ENCODE data around the gene TET3. TPM values are rescaled to one million over a fixed set of nuclear protein-coding genes. Genes with fewer than 3 reads are reported as not detected.
"Not testable (repeated sequence)": the region's sequence is repeated elsewhere in the genome, so short reads cannot be mapped to it uniquely, and the experiment has no call there.

Gene TET3
- polyA plus RNA-seq, 1 donor (not counting 4 experiments of a cell fraction or from before 2014, with no cell fraction given) = 2.9 TPM

GRCh38 chr2:73938718-73939352 is 45.9 kb upstream of the TET3 start:
- dilution Hi-C loops (cut with MboI; ENCODE audit: extremely low pct_ligation_motif_present, low sequenced_read_pairs) = no loop called here
- TF ChIP-seq CTCF (optimal IDR thresholded peaks at IDR 0.05 in 1 of 3, IDR thresholded peaks at IDR 0.05 in 1 of 3, conservative IDR thresholded peaks at IDR 0.05 in 1 of 3; ENCODE audit: extremely low read depth in 1 of 3, insufficient read depth in 2 of 3, low read length in 3 of 3) (no peak), EZH2 (IDR thresholded peaks at IDR 0.05; ENCODE audit: low read length) (no peak)
- no peak overlapping the region for H2AFZ ChIP-seq (ENCODE audit: control insufficient read depth, low read length)
- H3K9me1 ChIP-seq (ENCODE audit: control insufficient read depth, extremely low read depth, insufficient read depth, low read length) = no peaks in the 10 kb centered on the region
- H3K4me3 ChIP-seq (ENCODE audit: control insufficient read depth in 2 of 3, extremely low read depth in 1 of 3, insufficient read depth in 2 of 3, low read depth in 1 of 3, low read length in 3 of 3) = no peak overlapping the region
- FAIRE-seq (peak; percentile 73), DNase-seq (ENCODE audit: low read depth, low spot score) (no peak)
- H3K36me3 ChIP-seq (ENCODE audit: control insufficient read depth in 2 of 2, extremely low read depth in 1 of 2, insufficient read depth in 2 of 2, low read length in 2 of 2) = peaks cover 3 to 17% of the 10 kb centered on the region in 2 experiments
- H3K4me2 ChIP-seq (ENCODE audit: control insufficient read depth, extremely low read depth, insufficient read depth, low read depth, low read length) = peak overlapping the region; percentile 56
- peak overlapping the region; percentile 43 for H3K9ac ChIP-seq (ENCODE audit: control insufficient read depth, extremely low read depth, insufficient read depth, low read length)
- no peaks in the 10 kb centered on the region for H4K20me1 ChIP-seq (ENCODE audit: control insufficient read depth, extremely low read depth, insufficient read depth, low read length)
- no peaks in the 10 kb centered on the region for H3K9me3 ChIP-seq (ENCODE audit: control insufficient read depth, low read depth, low read length)
- H3K27ac ChIP-seq (ENCODE audit: control insufficient read depth, insufficient read depth, low read length) = peak overlapping the region; percentile 85
- H3K27me3 ChIP-seq (ENCODE audit: control insufficient read depth, extremely low read depth, insufficient read depth, low read length) = no peaks in the 10 kb centered on the region
- peaks cover 64% of the 10 kb centered on the region for H3K79me2 ChIP-seq (ENCODE audit: control insufficient read depth, insufficient read depth, low read length)
- peaks cover 61% of the 10 kb centered on the region for H3K4me1 ChIP-seq (ENCODE audit: control insufficient read depth, extremely low read depth, insufficient read depth, low read length)

GRCh38 chr2:73939419-73939818 is 45.3 kb upstream of the TET3 start:
- peak; percentile 91 for DNase-seq (ENCODE audit: low read depth, low spot score)
- Histone ChIP-seq H3K4me1 (ENCODE audit: control insufficient read depth, extremely low read depth, insufficient read depth, low read length) (peaks cover 61% of the 10 kb centered on the region), H3K9me1 (ENCODE audit: control insufficient read depth, extremely low read depth, insufficient read depth, low read length) (no peaks in the 10 kb centered on the region), H3K36me3 (ENCODE audit: control insufficient read depth in 2 of 2, extremely low read depth in 1 of 2, insufficient read depth in 2 of 2, low read length in 2 of 2) (peaks cover 3 to 18% of the 10 kb centered on the region in 2 experiments), H4K20me1 (ENCODE audit: control insufficient read depth, extremely low read depth, insufficient read depth, low read length) (no peaks in the 10 kb centered on the region), H3K4me2 (ENCODE audit: control insufficient read depth, extremely low read depth, insufficient read depth, low read depth, low read length) (peak overlapping the region; percentile 56), H3K4me3 (ENCODE audit: control insufficient read depth in 2 of 3, extremely low read depth in 1 of 3, insufficient read depth in 2 of 3, low read depth in 1 of 3, low read length in 3 of 3) (no peak overlapping the region), H2AFZ (ENCODE audit: control insufficient read depth, low read length) (no peak overlapping the region), H3K27ac (ENCODE audit: control insufficient read depth, insufficient read depth, low read length) (peak overlapping the region; percentile 85), H3K27me3 (ENCODE audit: control insufficient read depth, extremely low read depth, insufficient read depth, low read length) (no peaks in the 10 kb centered on the region), H3K9me3 (ENCODE audit: control insufficient read depth, low read depth, low read length) (no peaks in the 10 kb centered on the region), H3K79me2 (ENCODE audit: control insufficient read depth, insufficient read depth, low read length) (peaks cover 64% of the 10 kb centered on the region), H3K9ac (ENCODE audit: control insufficient read depth, extremely low read depth, insufficient read depth, low read length) (peak overlapping the region; percentile 20)
- dilution Hi-C loops (cut with MboI; ENCODE audit: extremely low pct_ligation_motif_present, low sequenced_read_pairs) = no loop called here
- FAIRE-seq = peak; percentile 95
- TF ChIP-seq CTCF (optimal IDR thresholded peaks at IDR 0.05 in 1 of 3, IDR thresholded peaks at IDR 0.05 in 1 of 3, conservative IDR thresholded peaks at IDR 0.05 in 1 of 3; ENCODE audit: extremely low read depth in 1 of 3, insufficient read depth in 2 of 3, low read length in 3 of 3) (peak; percentile 24 to 65 (median 37)), EZH2 (IDR thresholded peaks at IDR 0.05; ENCODE audit: low read length) (no peak)

DNA sequence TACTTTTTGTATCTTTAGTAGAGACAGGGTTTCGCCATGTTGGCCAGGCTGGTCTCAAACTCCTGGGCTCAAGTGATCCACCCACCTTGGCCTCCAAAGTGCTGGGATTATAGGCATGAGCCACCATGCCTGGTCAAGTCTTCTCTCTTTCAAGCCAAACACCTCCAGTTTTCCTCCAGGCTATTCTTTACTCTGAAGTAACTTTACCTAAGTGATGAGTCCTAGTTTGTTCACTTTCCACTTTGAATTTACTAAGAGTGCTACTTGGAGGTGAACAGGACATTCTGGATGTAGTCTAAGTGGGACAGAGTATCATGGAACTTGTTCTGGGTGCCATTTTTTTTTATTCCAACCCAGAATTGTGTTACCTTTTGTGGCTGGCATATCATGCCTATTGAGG is 44.6 kb upstream of the TET3 start:
- H3K9me3 ChIP-seq (ENCODE audit: control insufficient read depth, low read depth, low read length); FAIRE-seq; dilution Hi-C loops (cut with MboI; ENCODE audit: extremely low pct_ligation_motif_present, low sequenced_read_pairs); H4K20me1 ChIP-seq (ENCODE audit: control insufficient read depth, extremely low read depth, insufficient read depth, low read length); DNase-seq (ENCODE audit: low read depth, low spot score); H2AFZ ChIP-seq (ENCODE audit: control insufficient read depth, low read length); H3K9me1 ChIP-seq (ENCODE audit: control insufficient read depth, extremely low read depth, insufficient read depth, low read length); H3K27me3 ChIP-seq (ENCODE audit: control insufficient read depth, extremely low read depth, insufficient read depth, low read length): not testable (repeated sequence)
- peak overlapping the region; percentile 56 for H3K4me2 ChIP-seq (ENCODE audit: control insufficient read depth, extremely low read depth, insufficient read depth, low read depth, low read length)
- peaks cover 5 to 24% of the 10 kb centered on the region in 2 experiments for H3K36me3 ChIP-seq (ENCODE audit: control insufficient read depth in 2 of 2, extremely low read depth in 1 of 2, insufficient read depth in 2 of 2, low read length in 2 of 2)
- H3K4me3 ChIP-seq (ENCODE audit: control insufficient read depth in 2 of 3, extremely low read depth in 1 of 3, insufficient read depth in 2 of 3, low read depth in 1 of 3, low read length in 3 of 3) = peak overlapping the region in 1 of 3 experiments; percentile 13
- peak overlapping the region; percentile 20 for H3K9ac ChIP-seq (ENCODE audit: control insufficient read depth, extremely low read depth, insufficient read depth, low read length)
- H3K79me2 ChIP-seq (ENCODE audit: control insufficient read depth, insufficient read depth, low read length) = peaks cover 64% of the 10 kb centered on the region
- H3K27ac ChIP-seq (ENCODE audit: control insufficient read depth, insufficient read depth, low read length) = peak overlapping the region; percentile 85
- peaks cover 59% of the 10 kb centered on the region for H3K4me1 ChIP-seq (ENCODE audit: control insufficient read depth, extremely low read depth, insufficient read depth, low read length)

Data from keratinocyte (primary cell).